HG03432 (cell line): ENCODE data around the gene FIP1L1.
"Not testable (repeated sequence)": the region's sequence is repeated elsewhere in the genome, so short reads cannot be mapped to it uniquely, and the experiment has no call there.

Experiments used
- ATAC-seq: cut with Tn5 transposase; IDR thresholded peaks from one replicate; pipeline ENCODE4 v1.9.1; 2021; ENCODE audit warnings: mild to moderate bottlenecking, moderate library complexity; ENCODE audit not compliant: unreplicated experiment

FIP1L1 gene

GRCh38 chr4:53374777-53375258, 2.6 kb upstream of the FIP1L1 start:
- no peak for ATAC-seq

GRCh38 chr4:53376900-53377299, 541 bp upstream of the FIP1L1 start:
- ATAC-seq = no peak

GRCh38 chr4:53378171-53378482, 686 bp downstream of the FIP1L1 start:
- ATAC-seq = peak; percentile 56

GRCh38 chr4:53380221-53380620, 2.8 kb downstream of the FIP1L1 start:
- no peak for ATAC-seq

- ATAC-seq = not testable (repeated sequence)
Measured at GRCh38 chr4:53409479-53409878, 32.0 kb downstream of the FIP1L1 start.

- ATAC-seq = no peak
Measured at GRCh38 chr4:53419208-53419607, 41.8 kb downstream of the FIP1L1 start.

- ATAC-seq = no peak
Measured at GRCh38 chr4:53421791-53422190, 44.4 kb downstream of the FIP1L1 start.

- no peak for ATAC-seq
Measured at GRCh38 chr4:53422367-53422766, 44.9 kb downstream of the FIP1L1 start.

- no peak for ATAC-seq
Measured at GRCh38 chr4:53424280-53424679, 46.8 kb downstream of the FIP1L1 start.

GRCh38 chr4:53427366-53427765, 49.9 kb downstream of the FIP1L1 start:
- ATAC-seq = no peak

GRCh38 chr4:53431052-53431451, 53.6 kb downstream of the FIP1L1 start:
- no peak for ATAC-seq

- peak; percentile 64 for ATAC-seq
Measured at GRCh38 chr4:53432528-53433424, 55.3 kb downstream of the FIP1L1 start.

- ATAC-seq = no peak
Measured at GRCh38 chr4:53436251-53436650, 58.8 kb downstream of the FIP1L1 start.

- ATAC-seq = no peak
Measured at GRCh38 chr4:53441564-53441963, 64.1 kb downstream of the FIP1L1 start.

- no peak for ATAC-seq
Measured at GRCh38 chr4:53444954-53445353, 67.5 kb downstream of the FIP1L1 start.

- ATAC-seq = no peak
Measured at GRCh38 chr4:53450773-53451172, 73.3 kb downstream of the FIP1L1 start.

- ATAC-seq = no peak
Measured at GRCh38 chr4:53453385-53453784, 75.9 kb downstream of the FIP1L1 start.

- no peak for ATAC-seq
Measured at GRCh38 chr4:53455766-53456165, 78.3 kb downstream of the FIP1L1 start.

- no peak for ATAC-seq
Measured at GRCh38 chr4:53456178-53456577, 78.7 kb downstream of the FIP1L1 start.

- no peak for ATAC-seq
Measured at GRCh38 chr4:53459548-53459947, 82.1 kb downstream of the FIP1L1 start.

GRCh38 chr4:53461244-53461643, 83.8 kb downstream of the FIP1L1 start:
- ATAC-seq = no peak

GRCh38 chr4:53463340-53463739, 85.9 kb downstream of the FIP1L1 start:
- ATAC-seq = no peak

- no peak for ATAC-seq
Measured at GRCh38 chr4:53465281-53465680, 87.8 kb downstream of the FIP1L1 start.
